Measurements from ENCODE around the gene CDK5RAP2. TPM values are rescaled to one million over a fixed set of nuclear protein-coding genes. Genes with fewer than 3 reads are reported as not detected.

The CDK5RAP2 gene
- total and polyA plus RNA-seq, 9 of the 15 experiments (the other 6 are each of a cell fraction or from before 2014, with no cell fraction given) = 19.9 to 68.8 (median 42.2) TPM

GRCh38 chr9:120536949-120537640 is 42.9 kb downstream of the CDK5RAP2 start (continued):
- TF ChIP-seq ATF1 (CRISPR knock-in tag; IDR thresholded peaks at IDR 0.05) (no peak), ATF1 (tag; IDR thresholded peaks at IDR 0.05) (peak; percentile 49; the same call in 1 of the 2 replicates), NR3C1 (CRISPR knock-in tag; IDR thresholded peaks at IDR 0.05) (no peak), ADNP (tag; IDR thresholded peaks at IDR 0.05) (peak; percentile 100), MTA3 (IDR thresholded peaks at IDR 0.05; ENCODE audit: borderline replicate concordance) (0 out of 2 replicates have a peak, but pooled peaks have one; percentile 47), C11orf30 (IDR thresholded peaks at IDR 0.05; ENCODE audit: low read depth) (no peak), EP300 (IDR thresholded peaks at IDR 0.05; ENCODE audit: low read length) (peak; percentile 71), JUND (IDR thresholded peaks at IDR 0.05; ENCODE audit: borderline replicate concordance, low read depth, low read length) (no peak), JUND (tag; IDR thresholded peaks at IDR 0.05; ENCODE audit: borderline replicate concordance, low read depth, low read length) (peak; percentile 51; the same call in 2 of the 3 replicates), KHSRP (IDR thresholded peaks at IDR 0.05) (0 out of 2 replicates have a peak, but pooled peaks have one; percentile 23), HNRNPH1 (optimal IDR thresholded peaks at IDR 0.05; ENCODE audit: low read depth, low read length) (no peak), PTBP1 (IDR thresholded peaks at IDR 0.05; ENCODE audit: low read depth, low read length) (0 out of 2 replicates have a peak, but pooled peaks have one; percentile 62), SP1 (CRISPR knock-in tag; IDR thresholded peaks at IDR 0.05) (peak; percentile 50; the same call in 1 of the 2 replicates), PKNOX1 (IDR thresholded peaks at IDR 0.05) (peak; percentile 24; the same call in 1 of the 2 replicates), HMGXB4 (CRISPR knock-in tag; IDR thresholded peaks at IDR 0.05) (no peak), BRD9 (IDR thresholded peaks at IDR 0.05; ENCODE audit: low read depth, partially characterized antibody) (peak; percentile 77), HDAC2 (IDR thresholded peaks at IDR 0.05) (peak; percentile 93), NR2C1 (IDR thresholded peaks at IDR 0.05) (no peak), NR2C1 (tag; IDR thresholded peaks at IDR 0.05) (0 out of 2 replicates have a peak, but pooled peaks have one; percentile 25), STAT5A (IDR thresholded peaks at IDR 0.05; ENCODE audit: borderline replicate concordance, low read length) (0 out of 2 replicates have a peak, but pooled peaks have one; percentile 14)

All from K562 (cell line).